ENCODE results near the gene ARHGAP31. TPM values are rescaled to one million over a fixed set of nuclear protein-coding genes. Genes with fewer than 3 reads are reported as not detected.

Gene ARHGAP31
- total and polyA plus RNA-seq, 7 donors, result 1.9 to 13.2 (median 5.3) TPM

- ATAC-seq (no peak), DNase-seq (no peak)
- WGBS, 3 donors, result 67 to 78% (median 72%) methylated on average over 5 of the region's 5 CpGs
- no peak for TF ChIP-seq CTCF (IDR thresholded peaks at IDR 0.05)
- Histone ChIP-seq H3K27me3 (ENCODE audit: insufficient read depth in 3 of 3, low read length in 2 of 3) (no peaks in the 10 kb centered on the region), H3K4me3 (no peak overlapping the region), H3K36me3 (ENCODE audit: insufficient read depth in 1 of 2, low read depth in 1 of 2) (no peaks in the 10 kb centered on the region), H3K4me1 (no peaks in the 10 kb centered on the region), H3K9me3 (no peaks in the 10 kb centered on the region), H3K27ac (no peak overlapping the region)
- intact Hi-C loops (cut with DNase I), result no loop called here
Measured at GRCh38 chr3:119276680-119277079, 17.5 kb upstream of the ARHGAP31 start.

- no peaks in the 10 kb centered on the region for H3K4me1 ChIP-seq
- no peak for DNase-seq
- peak in 3 of 4 donors; percentile 35 to 57 (median 45) for ATAC-seq
- H3K36me3 ChIP-seq (ENCODE audit: insufficient read depth in 1 of 2, low read depth in 1 of 2), result no peaks in the 10 kb centered on the region
- no peak for TF ChIP-seq CTCF (IDR thresholded peaks at IDR 0.05)
- intact Hi-C loops (cut with DNase I), result no loop called here
- peak overlapping the region; percentile 50 for H3K27ac ChIP-seq
- H3K9me3 ChIP-seq, result no peaks in the 10 kb centered on the region
- H3K27me3 ChIP-seq (ENCODE audit: insufficient read depth in 3 of 3, low read length in 2 of 3), result no peaks in the 10 kb centered on the region
- WGBS, 3 donors, result 47% methylated on average over 6 of the region's 6 CpGs
- no peak overlapping the region for H3K4me3 ChIP-seq
Measured at GRCh38 chr3:119279101-119279554, 15.1 kb upstream of the ARHGAP31 start.

- Histone ChIP-seq H3K27me3 (ENCODE audit: insufficient read depth in 3 of 3, low read length in 2 of 3) (no peaks in the 10 kb centered on the region), H3K9me3 (no peaks in the 10 kb centered on the region), H3K27ac (peak overlapping the region; percentile 50), H3K36me3 (ENCODE audit: insufficient read depth in 1 of 2, low read depth in 1 of 2) (no peaks in the 10 kb centered on the region), H3K4me1 (no peaks in the 10 kb centered on the region), H3K4me3 (no peak overlapping the region)
- no peak for TF ChIP-seq CTCF (IDR thresholded peaks at IDR 0.05)
- DNase-seq (no peak), ATAC-seq (no peak)
- WGBS, 3 donors, result 58 to 61% (median 61%) methylated on average over 5 of the region's 5 CpGs
- intact Hi-C loops (cut with DNase I), result no loop called here
Measured at GRCh38 chr3:119279584-119280243, 14.5 kb upstream of the ARHGAP31 start.

GRCh38 chr3:119288669-119289403 is 5.3 kb upstream of the ARHGAP31 start:
- Histone ChIP-seq H3K27ac (no peak overlapping the region), H3K4me3 (no peak overlapping the region), H3K36me3 (ENCODE audit: insufficient read depth in 1 of 2, low read depth in 1 of 2) (no peaks in the 10 kb centered on the region), H3K9me3 (peaks cover 9% of the 10 kb centered on the region), H3K4me1 (peaks cover 3% of the 10 kb centered on the region), H3K27me3 (ENCODE audit: insufficient read depth in 3 of 3, low read length in 2 of 3) (no peaks in the 10 kb centered on the region)
- no peak for ATAC-seq
- intact Hi-C loops (cut with DNase I), result no loop called here
- 82 to 93% (median 88%) methylated on average over 3 of the region's 3 CpGs for WGBS, 3 donors
- no peak for TF ChIP-seq CTCF (IDR thresholded peaks at IDR 0.05)
- DNase-seq, result no peak
